ENCODE data around the gene DDX3X.
"Not testable (repeated sequence)": the region's sequence is repeated elsewhere in the genome, so short reads cannot be mapped to it uniquely, and the experiment has no call there.

The DDX3X gene

DNA sequence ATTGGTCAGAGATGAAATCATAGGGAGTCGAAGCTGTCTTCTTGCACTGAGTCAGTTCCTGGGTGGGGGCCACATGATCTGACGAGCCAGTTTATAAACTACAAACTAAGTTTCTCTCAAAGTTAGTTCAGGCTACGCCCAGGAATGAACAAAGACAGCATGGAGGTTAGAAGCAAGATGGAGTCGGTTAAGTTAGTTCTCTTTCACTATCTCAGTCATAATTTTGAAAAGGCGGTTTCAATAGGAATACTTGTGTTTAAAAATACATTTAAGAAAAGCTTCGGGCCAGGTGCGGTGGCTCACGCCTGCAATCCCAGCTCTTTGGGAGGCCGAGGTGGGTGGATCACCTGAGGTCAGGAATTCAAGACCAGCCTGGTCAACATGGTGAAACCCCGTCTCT lies 77.3 kb downstream of the DDX3X start:
- in situ Hi-C loops (cut with MboI; ENCODE audit: low sequenced_read_pairs), result not testable (repeated sequence)

DNA sequence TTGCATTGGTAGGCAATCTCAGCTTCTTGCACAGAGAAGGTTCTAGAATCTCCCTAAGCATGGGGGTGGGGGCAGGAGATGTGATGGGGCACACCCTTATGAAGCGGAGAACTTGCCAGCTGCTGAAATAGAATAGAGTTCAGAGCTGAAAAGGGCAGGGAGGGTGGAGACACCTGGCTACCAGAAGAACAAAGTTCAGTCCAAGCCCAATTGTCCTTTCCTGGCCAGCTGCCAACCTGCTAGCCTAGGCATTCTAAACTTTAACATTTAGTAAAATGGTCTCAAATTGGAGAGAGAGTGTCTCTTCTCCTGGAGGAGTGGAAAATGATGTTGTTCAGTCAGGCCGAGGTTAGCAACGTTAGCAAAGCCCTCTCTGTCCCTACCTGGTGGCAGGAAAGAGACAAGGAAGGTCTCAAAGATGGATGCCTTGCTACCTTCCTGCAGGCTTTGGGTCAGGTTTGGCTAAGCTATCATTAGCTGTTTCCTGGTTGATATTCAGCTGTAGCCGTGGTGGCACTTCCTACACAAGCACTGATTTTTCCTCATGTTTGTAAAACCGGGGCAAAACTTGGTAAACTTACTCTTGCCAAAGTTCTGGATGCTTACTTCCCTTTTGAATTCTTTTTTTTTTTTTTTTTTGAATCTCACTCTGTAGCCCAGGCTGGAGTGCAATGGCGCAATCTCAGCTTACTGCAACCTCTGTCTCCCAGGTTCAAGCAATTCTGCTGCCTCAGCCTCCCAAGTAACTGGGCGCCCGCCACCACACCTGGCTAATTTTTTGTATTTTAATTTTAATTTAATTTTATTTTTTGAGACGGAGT lies 78.5 kb downstream of the DDX3X start:
- in situ Hi-C loops (cut with MboI; ENCODE audit: low sequenced_read_pairs), result no loop called here

All from hTERT RPE-1 (cell line).